GM04503 (cell line): ENCODE measurements around the gene SIGMAR1.

Source experiments
- DNase-seq: peaks from one replicate; pipeline ENCODE4 v3.0.0-alpha.2; 2012; ENCODE audit warnings: low read depth

Gene SIGMAR1

DNA sequence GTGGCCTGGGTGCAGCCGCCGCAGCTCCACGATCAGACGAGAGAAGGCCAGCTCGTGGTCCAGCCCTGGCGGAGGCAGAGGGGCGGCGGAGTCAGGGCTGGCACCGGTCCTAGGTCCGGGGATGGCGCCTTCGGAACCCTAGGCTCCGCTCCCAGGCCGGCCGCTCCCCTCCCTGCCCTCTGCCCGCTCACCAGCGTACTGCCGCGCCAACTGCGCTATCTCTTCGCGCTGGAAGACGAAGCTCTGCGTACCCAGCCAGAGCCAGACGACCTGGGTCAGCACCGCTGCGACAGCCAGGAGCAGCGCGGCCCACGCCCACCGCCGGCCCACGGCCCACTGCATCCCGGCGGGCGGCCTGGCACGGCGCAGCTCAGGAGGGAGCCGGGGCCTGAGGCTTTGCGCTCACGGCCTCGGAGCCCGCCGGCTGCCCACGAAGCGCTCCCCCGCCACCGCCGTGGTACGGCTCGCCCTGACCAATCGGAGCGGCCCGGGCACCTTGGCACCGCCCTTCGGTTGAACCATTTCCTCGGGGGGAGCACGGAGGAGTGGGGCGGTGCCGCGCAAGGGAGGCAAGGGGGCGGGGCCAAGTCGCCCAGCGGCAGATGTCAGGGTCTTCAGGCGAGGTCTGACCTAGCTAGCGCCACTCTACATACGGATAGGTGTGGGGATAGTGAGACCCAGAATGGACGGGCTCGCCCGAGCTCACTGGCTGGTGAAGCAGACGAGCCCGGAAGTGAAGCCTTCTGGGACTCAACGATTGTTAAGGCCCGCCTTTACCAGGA lies at the start of gene SIGMAR1:
Gene SIGMAR1, minus strand, starts transcription at position 432 of the 782 bp plus-strand sequence. Its CDS starts 90 bp downstream, at position 342.
- DNase-seq: no peak

- DNase-seq: no peak
Observed at GRCh38 chr9:34686732-34687131, 49.1 kb upstream of the SIGMAR1 start.

DNA sequence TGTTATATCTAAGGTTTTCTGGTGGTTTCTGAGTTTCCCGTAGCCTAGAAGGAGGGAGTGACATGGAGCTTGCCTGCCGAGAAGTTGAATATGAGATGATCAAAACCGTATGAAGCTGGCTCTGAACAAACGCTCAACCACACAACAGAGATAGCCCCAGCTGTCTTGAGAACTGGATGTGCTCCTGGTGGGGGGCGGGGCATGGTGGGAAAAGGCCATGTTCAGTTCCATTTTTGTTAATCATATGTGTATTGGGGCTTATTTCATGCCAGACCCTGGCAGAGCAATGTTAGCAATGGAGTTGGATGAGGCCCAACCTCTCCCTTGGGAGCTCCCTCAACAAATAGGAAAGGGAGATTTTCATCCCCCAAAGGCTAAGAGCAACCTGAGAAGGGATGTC lies 48.6 kb upstream of the SIGMAR1 start:
- DNase-seq: no peak

DNA sequence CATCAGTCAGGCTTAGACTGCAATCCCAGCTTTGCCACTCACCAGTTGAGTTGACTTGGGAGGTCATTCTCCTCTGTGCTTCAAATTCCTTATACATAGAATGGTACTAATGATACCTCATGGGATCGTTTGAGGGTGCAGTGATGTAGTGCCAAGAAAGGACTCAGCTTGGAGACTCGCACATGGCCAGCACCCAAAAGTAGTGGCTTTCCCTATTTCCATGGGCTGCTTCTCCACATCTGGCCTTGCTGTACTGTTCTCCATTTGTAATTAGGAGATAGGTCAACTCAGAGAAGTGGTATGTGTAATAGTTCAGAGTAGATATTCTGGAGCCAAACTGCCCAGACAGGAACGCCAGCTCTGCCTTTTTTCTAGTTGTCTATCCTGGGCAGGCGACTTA lies 48.0 kb upstream of the SIGMAR1 start:
- DNase-seq: peak; percentile 62

- DNase-seq: no peak
Observed at GRCh38 chr9:34684816-34685215, 47.2 kb upstream of the SIGMAR1 start.

DNA sequence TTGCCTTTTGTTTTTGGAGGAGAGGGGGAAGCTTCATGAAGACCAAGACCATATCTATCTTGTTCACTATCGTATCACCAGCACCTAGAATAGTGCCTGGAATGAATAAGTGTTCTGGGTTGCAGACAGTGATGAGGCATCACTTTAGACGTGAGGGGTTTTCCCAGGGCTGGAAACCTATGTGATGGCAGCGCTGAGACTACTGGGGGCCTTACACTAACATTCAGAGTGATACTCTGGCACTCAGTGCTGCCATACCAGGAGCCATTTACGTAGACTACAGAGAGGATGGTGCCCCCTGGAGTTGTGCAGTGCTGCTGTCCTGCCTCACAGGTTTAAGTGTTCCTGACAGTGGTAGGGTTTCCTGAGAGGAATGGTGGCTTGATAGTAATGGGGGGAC lies 46.6 kb upstream of the SIGMAR1 start:
- no peak for DNase-seq

DNA sequence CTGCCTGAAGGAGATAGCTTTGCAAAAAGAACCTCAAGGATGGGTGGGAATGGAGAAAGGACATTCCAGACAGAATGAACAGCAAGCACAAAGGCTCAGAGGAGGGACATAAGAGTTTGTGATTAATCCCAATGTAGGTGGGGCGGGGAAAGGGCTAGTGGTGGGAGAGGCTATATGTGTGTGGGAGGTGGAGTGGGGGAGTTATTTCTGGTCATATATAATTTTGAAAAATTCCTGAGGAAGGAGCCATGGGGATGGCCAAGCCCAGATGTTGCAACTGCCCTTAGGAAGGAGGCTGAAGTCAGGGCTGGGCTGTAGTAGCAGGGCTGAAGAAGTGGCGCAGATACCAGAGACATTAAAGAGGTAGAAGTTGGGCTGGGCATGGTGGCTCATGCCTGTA lies 38.3 kb upstream of the SIGMAR1 start:
- DNase-seq: no peak

- DNase-seq: no peak
Observed at GRCh38 chr9:34675048-34675714, 37.6 kb upstream of the SIGMAR1 start.

DNA sequence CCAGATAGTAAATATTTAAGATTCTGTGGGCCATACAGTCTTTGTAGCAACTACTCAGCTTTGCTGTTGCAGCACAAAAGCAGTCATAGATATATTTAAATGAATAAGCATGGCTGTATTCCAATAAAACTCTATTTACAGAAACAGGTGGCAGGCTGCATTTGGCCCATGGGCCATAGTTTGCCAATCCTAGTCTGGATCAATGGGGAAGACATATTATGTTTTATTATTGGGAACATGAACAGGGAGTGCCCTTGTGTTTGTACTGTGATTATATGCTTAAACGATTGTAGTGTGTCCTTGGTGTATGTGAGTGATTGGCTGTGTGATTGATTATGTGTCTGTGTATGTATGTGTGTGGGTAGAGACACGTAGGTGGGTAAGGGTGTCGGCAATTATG lies 36.9 kb upstream of the SIGMAR1 start:
- no peak for DNase-seq

DNA sequence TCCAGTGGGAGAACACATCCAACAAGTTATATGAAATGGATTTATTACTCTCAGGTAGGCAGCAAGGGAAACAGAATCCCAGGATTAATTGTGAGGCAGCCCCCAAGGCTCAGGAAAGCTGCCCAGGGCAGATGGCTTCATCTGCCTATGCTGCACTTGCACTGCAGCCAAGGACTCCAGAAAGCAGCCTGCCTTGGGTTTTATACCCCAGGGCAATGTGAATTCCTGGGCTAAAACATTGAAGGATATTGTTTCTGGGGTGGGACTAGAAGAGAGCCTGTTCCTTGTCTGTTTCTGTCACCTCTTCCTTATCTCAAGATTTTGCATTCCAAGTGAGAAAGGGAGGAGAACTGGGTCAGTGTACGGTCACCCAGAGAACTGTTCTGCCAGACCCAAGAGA lies 33.7 kb upstream of the SIGMAR1 start:
- no peak for DNase-seq

DNA sequence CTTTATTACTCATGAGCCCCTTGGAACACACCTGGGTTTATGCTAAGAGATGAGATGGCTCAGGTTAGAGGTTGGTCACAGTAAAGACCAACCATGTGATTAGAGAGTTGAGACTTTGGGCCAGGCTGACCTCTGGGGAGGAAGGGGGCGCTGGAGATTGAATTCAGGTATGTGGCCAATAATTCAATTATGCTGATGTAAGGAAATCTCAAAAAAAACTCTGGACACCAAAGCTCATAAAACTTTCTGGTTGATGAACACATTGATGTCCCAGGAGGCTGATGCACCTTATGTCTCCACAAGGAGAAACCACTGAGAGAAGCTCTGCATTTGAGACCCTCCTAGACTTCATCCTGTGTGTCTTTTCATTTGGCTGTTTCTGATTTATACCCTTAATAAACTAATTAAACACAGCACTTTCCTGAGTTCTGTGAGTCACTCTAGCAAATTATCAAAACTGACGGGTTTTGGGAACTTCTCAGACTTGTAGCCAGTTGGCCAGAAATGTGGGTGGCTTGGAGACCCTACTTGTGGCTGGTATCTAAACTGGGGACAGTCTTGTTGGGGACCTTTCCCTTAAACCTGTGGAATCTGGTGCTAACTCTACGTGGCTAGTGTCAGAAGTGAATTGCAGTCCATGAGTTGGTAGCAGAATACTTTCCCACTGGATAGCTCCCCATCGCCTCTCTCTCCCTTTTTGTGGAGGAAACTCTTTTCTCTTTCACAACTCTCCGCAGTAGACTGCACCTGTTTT lies 32.4 kb upstream of the SIGMAR1 start:
- no peak for DNase-seq

GRCh38 chr9:34665381-34666250 lies 28.0 kb upstream of the SIGMAR1 start:
- no peak for DNase-seq

- no peak for DNase-seq
Observed at GRCh38 chr9:34665067-34665380, 27.4 kb upstream of the SIGMAR1 start.

DNA sequence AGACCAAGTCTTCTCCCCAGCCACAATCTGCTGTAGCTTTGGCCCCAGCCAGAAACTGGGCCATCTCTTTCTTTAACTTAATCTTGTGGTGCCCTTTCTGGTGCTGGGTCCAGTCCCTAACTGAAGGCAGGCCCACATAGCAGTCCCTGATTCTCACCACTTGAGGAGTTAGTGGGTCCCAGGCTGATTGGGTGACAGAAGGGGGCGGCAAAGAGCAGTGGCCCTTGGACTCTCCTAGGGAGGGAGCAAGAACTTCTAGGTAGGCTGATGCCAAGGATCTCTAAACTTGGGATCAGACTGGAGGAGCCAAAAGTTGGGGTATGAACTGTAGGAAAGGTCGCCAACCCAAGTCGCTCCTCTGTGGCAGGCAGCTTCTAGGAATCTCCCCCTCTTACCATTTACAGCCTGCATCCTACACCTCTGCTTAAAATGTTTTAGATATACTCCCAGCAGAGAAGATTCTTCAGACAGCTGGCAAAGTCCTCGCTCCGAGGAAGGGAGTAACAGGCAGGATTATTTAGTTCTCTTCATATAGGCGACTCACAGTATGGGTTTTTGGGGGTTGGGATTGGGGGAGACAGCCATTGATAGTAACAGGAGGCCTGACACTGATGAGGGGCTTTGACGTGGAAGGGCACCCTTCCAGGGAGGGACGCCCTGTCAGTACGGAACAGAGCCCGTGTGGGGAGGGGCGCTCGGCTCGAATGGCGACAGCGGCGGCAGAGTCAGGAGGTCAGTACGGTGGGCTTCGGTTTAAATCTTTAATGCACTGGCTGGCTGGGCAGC lies 26.9 kb upstream of the SIGMAR1 start:
- no peak for DNase-seq

GRCh38 chr9:34663303-34663605 lies 25.7 kb upstream of the SIGMAR1 start:
- no peak for DNase-seq

DNA sequence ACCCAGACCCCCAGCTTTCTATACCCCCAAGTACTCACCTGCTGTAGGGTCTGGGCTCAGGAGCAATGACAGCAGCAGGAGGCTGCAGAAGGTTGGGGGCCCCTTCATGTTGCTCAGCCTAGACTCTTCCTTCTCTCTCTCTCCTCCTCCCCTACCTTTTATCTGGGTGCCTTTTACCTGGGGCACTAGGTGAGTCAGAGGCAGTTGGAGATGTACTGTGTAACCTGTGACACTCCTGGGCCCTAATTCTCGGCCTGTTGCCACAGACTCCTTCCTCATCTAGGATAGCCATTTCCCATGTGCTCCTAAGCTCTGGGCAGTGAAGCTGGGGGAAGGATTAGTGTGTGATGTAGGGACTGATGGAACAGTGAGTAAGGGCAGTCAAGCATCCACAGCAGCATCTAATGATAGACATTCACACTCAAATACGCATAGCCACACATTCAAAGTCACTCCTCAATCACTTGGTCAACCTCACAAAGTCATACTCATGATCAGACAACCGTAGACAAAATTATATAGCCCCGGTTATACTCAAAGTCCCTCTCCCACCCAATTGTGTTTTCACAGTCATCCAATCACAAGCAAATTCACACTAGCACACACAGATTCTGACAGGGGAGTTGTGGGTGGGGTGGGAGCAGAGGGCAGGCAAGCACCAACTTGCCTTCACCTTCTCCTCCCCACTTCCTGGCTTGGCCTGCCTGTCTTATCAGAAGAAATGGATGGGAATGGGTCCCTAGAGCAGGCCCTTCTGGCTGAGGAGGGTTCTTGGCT lies 25.1 kb upstream of the SIGMAR1 start, which contains the start of gene CCL27:
Gene CCL27, minus strand, starts transcription at position 132 of the 777 bp plus-strand sequence. Its CDS starts 24 bp downstream, at position 108.
- DNase-seq: no peak

GRCh38 chr9:34659592-34660253 lies 22.1 kb upstream of the SIGMAR1 start:
- no peak for DNase-seq

- DNase-seq: no peak
Observed at GRCh38 chr9:34658461-34658860, 20.9 kb upstream of the SIGMAR1 start.

DNA sequence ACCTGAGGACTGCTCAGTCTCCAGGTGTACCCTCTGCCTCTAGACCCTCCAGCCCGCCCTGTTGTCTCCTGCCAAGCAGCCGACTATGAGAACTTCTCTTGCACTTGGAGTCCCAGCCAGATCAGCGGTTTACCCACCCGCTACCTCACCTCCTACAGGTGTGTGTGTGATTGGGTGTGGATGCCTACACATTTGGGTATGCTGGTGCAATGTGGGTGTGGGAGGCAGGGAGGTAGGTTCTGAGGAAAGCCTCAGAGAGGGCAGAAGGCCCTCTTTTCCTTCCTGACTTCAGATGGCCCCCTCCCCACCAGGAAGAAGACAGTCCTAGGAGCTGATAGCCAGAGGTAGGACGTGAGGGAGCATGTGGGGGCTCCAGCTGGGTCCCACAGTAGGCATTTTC lies 19.4 kb upstream of the SIGMAR1 start:
- DNase-seq: no peak

- DNase-seq: no peak
Observed at GRCh38 chr9:34655394-34655793, 17.8 kb upstream of the SIGMAR1 start.
